Esophagus squamous epithelium (tissue), 5 donors: ENCODE data around the gene ZFY. TPM values are rescaled to one million over a fixed set of nuclear protein-coding genes. Genes with fewer than 3 reads are reported as not detected.

Experiments
- DNase-seq: peaks from one replicate; lab custom pipeline; 2025; lab: John Stamatoyannopoulos, UW
- H3K27ac ChIP-seq, 4 donors: fragments of 200-600 bp; sonication (generic); one replicate each; pipeline ENCODE4 v1.5.1; 2016 to 2019; ENCODE audit warnings: mild to moderate bottlenecking in 1 of 4
- H3K27me3 ChIP-seq, 4 donors: fragments of 200-600 bp; sonication (generic); 1 replicate in 3 of 4; 2 replicates in 1 of 4; pipeline versions ENCODE4 v1.5.1 to v1.6.0; 2017 to 2021; ENCODE audit warnings: antibody characterized with exemption in 1 of 4
- H3K36me3 ChIP-seq, 3 donors: fragments of 200-600 bp; sonication (generic); one replicate each; pipeline ENCODE4 v1.5.1; 2016 to 2019
- H3K4me1 ChIP-seq, 3 donors: fragments of 200-600 bp; sonication (generic); one replicate each; pipeline ENCODE4 v1.5.1; 2017 to 2019
- H3K4me3 ChIP-seq, 4 donors: fragments of 200-600 bp; sonication (generic); 1 replicate in 3 of 4; 2 replicates in 1 of 4; pipeline ENCODE4 v1.5.1; 2016 to 2019; ENCODE audit warnings: mild to moderate bottlenecking in 2 of 4, moderate library complexity in 1 of 4
- H3K9me3 ChIP-seq, 3 donors: fragments of 200-600 bp; sonication (generic); one replicate each; pipeline ENCODE4 v1.5.1; 2016 to 2019
- POLR2A ChIP-seq, 4 donors: fragments of 450-650 bp; IDR thresholded peaks; one replicate each; pipeline ENCODE4 v1.6.1; 2017; ENCODE audit warnings: antibody characterized with exemption in 4 of 4, mild to moderate bottlenecking in 4 of 4, moderate library complexity in 3 of 4
- WGBS, 2 donors: methylation state at CpG; one replicate each; pipeline ENCODE4 v1.1.5; 2018; 5-methylcytosine and 5-hydroxymethylcytosine counted together
- intact Hi-C: fragments of 100-400 bp; cut with DNase I; formaldehyde crosslinking; loops from one replicate; pipeline ENCODE4 v1.15.0; 2022
- small RNA-seq, 4 donors: library from RNA; depleted of rRNA; stranded (forward); fragments of <200 nt; gene quantifications; one replicate each; pipeline ENCODE3, GENCODE V24; 2016
- total RNA-seq, 4 donors: library from RNA; depleted of rRNA; stranded (reverse); fragments of >200 nt; gene quantifications; one replicate each; pipeline ENCODE4 v1.1.0, GENCODE V29; 2016
- TF ChIP-seq, protein P1 (sequence below), 6 experiments: fragments of 450-650 bp in 4 of 6; fragments of 200-600 bp in 2 of 6; sonication (generic) in 2 of 6; IDR thresholded peaks; one replicate each; pipeline ENCODE4 v1.5.1; 2016 to 2019; ENCODE audit warnings: antibody characterized with exemption in 6 of 6, mild to moderate bottlenecking in 4 of 6, moderate library complexity in 4 of 6
- donor health status: DM: yes; HTN: yes; CAD: no.

ZFY gene
- total RNA-seq, 4 donors from 2014 or later = 8.4 to 19.1 TPM; not detected in 2

DNA sequence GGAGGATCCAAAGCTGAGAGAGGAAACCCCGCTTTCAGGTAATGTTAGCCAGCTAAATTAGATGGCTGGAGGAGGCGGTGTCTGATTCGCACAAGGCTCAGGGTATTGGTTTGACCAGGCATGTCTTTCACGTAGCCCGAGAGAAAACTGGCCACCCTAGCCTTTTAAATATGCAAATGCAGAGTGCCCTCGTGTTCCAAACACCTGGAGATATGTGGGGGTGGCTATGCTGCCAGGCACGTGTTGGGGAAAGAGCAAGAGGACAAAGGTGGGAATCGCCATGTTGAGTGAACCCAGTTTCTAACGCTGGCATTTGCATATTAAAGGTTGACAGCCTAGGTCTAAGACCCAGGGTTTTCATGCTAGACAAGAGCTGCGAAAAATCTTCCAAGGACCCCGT lies 84.4 kb downstream of the ZFY start:
- Histone ChIP-seq H3K27ac (no peak overlapping the region), H3K9me3 (no peaks in the 10 kb centered on the region), H3K27me3 (no peaks in the 10 kb centered on the region), H3K4me1 (peaks cover 0 to 26% (median 0%) of the 10 kb centered on the region in 3 donors), H3K36me3 (no peaks in the 10 kb centered on the region), H3K4me3 (no peak overlapping the region)
- intact Hi-C loops = no loop called here
- 94% methylated on average over 6 of the region's 11 CpGs; no CpG with 5 or more reads in 1 of the 2 donors for WGBS, 2 donors
- TF ChIP-seq POLR2A (IDR thresholded peaks at IDR 0.05) = no peak
- TF ChIP-seq, protein P1, sequence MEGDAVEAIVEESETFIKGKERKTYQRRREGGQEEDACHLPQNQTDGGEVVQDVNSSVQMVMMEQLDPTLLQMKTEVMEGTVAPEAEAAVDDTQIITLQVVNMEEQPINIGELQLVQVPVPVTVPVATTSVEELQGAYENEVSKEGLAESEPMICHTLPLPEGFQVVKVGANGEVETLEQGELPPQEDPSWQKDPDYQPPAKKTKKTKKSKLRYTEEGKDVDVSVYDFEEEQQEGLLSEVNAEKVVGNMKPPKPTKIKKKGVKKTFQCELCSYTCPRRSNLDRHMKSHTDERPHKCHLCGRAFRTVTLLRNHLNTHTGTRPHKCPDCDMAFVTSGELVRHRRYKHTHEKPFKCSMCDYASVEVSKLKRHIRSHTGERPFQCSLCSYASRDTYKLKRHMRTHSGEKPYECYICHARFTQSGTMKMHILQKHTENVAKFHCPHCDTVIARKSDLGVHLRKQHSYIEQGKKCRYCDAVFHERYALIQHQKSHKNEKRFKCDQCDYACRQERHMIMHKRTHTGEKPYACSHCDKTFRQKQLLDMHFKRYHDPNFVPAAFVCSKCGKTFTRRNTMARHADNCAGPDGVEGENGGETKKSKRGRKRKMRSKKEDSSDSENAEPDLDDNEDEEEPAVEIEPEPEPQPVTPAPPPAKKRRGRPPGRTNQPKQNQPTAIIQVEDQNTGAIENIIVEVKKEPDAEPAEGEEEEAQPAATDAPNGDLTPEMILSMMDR (IDR thresholded peaks at IDR 0.05) = no peak
- DNase-seq = no peak

DNA sequence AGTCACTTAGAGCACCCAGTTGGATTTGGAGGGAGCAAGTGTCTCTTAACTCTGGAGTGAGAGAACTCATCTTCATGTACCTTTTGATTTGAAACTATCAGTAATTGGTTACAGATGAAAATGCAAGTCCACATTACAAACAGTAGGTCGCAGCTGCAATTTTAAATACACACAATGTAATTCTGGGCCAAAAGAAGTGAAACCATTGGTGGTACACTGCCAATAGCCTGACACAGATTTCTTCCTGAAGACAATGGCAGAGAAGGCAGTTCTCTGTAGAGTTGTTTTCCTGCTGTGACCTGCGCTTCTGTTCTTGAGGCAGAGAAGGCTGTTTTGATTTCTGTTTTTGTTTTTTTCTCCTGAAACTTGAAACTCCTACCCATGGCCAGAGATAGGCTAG lies 86.0 kb downstream of the ZFY start:
- Histone ChIP-seq H3K9me3 (no peaks in the 10 kb centered on the region), H3K36me3 (no peaks in the 10 kb centered on the region), H3K27ac (no peak overlapping the region), H3K27me3 (no peaks in the 10 kb centered on the region), H3K4me1 (peaks cover 0 to 12% (median 0%) of the 10 kb centered on the region in 3 donors), H3K4me3 (no peak overlapping the region)
- TF ChIP-seq, protein P1 (IDR thresholded peaks at IDR 0.05) = no peak
- no peak for TF ChIP-seq POLR2A (IDR thresholded peaks at IDR 0.05)
- no peak for DNase-seq
- WGBS, 2 donors = 38% methylated on average over 2 of the region's 2 CpGs; no CpG with 5 or more reads in 1 of the 2 donors
- intact Hi-C loops = no loop called here

DNA sequence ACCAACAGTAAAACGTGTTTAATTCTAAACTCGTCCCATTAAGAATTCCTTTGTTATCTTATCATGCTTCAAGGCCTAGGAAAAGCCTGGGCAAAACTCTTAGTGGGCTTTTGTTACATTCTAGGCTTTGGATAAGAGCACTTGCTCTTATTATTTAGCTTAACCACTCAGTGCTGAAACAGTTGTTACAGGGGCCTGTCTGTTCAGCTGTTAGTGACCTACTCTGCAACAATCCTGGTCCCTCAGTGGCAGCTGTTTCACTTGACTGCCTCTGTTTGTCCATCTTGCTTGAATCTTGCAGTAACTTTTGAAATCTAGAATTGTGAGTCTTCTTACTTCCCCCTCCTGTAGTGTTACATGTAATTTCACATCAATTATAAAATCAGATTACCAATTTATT lies 88.4 kb downstream of the ZFY start:
- no peak for TF ChIP-seq POLR2A (IDR thresholded peaks at IDR 0.05)
- TF ChIP-seq, protein P1 (IDR thresholded peaks at IDR 0.05) = no peak
- no peak for DNase-seq
- WGBS, 2 donors = 80% methylated on average over 2 of the region's 2 CpGs; no CpG with 5 or more reads in 1 of the 2 donors
- Histone ChIP-seq H3K27me3 (no peaks in the 10 kb centered on the region), H3K4me1 (peaks cover 0 to 9% (median 0%) of the 10 kb centered on the region in 3 donors), H3K36me3 (no peaks in the 10 kb centered on the region), H3K27ac (no peak overlapping the region), H3K9me3 (no peaks in the 10 kb centered on the region), H3K4me3 (no peak overlapping the region)
- intact Hi-C loops = no loop called here

DNA sequence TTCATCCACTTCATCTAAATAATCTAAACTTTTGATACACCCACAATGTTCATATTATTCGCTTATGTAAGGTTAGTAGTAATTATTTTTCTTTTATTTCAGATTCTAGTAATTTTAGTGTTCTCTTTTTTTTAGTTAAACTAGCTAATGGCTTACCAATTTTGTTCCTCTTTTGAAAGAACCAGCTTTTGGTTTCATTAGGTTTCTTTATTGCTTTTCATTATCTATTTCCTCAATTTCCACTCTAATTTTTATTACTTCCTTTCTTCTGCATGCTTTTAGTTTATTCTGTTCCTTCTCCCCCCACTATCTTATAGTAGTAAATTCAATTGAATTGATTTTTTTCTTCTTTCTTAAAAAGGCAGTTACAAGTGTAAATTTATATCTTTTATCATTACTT lies 90.2 kb downstream of the ZFY start:
- TF ChIP-seq, protein P1 (IDR thresholded peaks at IDR 0.05) = no peak
- TF ChIP-seq POLR2A (IDR thresholded peaks at IDR 0.05) = no peak
- Histone ChIP-seq H3K4me1 (peaks cover 0 to 9% (median 0%) of the 10 kb centered on the region in 3 donors), H3K27ac (no peak overlapping the region), H3K36me3 (no peaks in the 10 kb centered on the region), H3K27me3 (no peaks in the 10 kb centered on the region), H3K4me3 (no peak overlapping the region), H3K9me3 (no peaks in the 10 kb centered on the region)
- DNase-seq = no peak
- WGBS, 2 donors = 87% methylated on average over 1 of the region's 1 CpG; no CpG with 5 or more reads in 1 of the 2 donors
- intact Hi-C loops = no loop called here

Small RNAs within 50 kb of the gene (small RNA-seq; reads per million reads assigned to genes)
- 0 reads per million in 4 donors for gene EEF1A1P41

Other genes with a start within 250 kb of the ZFY start
- not detected for gene SRY, start 147.7 kb upstream of the ZFY start, total RNA-seq
- gene RPS4Y1, start 93.8 kb upstream of the ZFY start, total RNA-seq = 100 to 1,000 TPM in 2 of 4 donors, under 1 TPM in 2; 0.23 to 290 (median 105) TPM